HG02623 (cell line): ENCODE data around the gene TMPRSS15.

Experiments
- ATAC-seq: cut with Tn5 transposase; IDR thresholded peaks from one replicate; pipeline ENCODE4 v1.9.1; 2021; ENCODE audit warnings: moderate library complexity; ENCODE audit not compliant: unreplicated experiment

TMPRSS15 gene

DNA sequence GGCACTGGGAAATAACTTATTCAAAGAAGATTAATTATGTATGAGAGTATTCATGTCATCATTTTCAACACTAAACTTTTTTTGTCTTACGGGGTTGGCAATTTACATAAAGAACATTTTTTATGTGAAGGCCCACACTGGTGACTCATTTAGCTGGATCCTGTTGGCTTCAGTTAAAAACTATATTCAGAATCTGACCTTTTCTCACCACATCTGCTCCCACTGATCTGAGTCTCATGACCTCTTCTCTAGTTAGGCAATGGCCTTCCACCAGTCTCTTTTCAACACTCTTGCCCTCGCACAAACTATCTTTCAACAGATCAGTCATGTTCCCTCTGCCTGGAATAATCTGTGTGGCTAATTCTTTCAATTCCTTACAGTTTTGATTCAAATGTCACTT, 53.4 kb downstream of the TMPRSS15 start:
- no peak for ATAC-seq

GRCh38 chr21:18349468-18349867, 54.1 kb downstream of the TMPRSS15 start:
- ATAC-seq: no peak

DNA sequence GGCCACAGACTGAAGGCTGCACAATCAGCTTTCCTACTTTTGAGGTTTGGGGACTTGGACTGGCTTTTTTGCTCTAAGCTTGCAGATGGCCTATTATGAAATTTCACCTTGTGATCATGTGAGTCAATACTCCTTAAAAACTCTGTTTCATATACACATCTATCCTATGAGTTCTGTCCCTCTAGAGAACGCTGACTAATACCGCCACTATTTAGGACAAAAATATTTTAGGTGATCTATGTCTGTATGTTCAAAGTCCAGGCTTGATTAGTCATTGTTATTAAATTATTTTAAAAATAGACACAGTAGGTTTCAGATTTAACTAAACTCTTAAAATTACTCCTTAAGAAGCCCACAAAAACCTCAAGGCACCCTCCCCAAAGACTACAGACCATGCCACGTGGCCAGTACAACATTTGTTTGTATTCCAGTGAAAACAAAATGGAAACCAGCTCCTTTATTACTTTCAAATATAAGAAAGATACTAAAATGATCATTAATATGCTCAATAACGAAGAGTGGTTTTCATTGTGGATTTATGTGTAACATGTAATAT, 63.1 kb downstream of the TMPRSS15 start:
- no peak for ATAC-seq

DNA sequence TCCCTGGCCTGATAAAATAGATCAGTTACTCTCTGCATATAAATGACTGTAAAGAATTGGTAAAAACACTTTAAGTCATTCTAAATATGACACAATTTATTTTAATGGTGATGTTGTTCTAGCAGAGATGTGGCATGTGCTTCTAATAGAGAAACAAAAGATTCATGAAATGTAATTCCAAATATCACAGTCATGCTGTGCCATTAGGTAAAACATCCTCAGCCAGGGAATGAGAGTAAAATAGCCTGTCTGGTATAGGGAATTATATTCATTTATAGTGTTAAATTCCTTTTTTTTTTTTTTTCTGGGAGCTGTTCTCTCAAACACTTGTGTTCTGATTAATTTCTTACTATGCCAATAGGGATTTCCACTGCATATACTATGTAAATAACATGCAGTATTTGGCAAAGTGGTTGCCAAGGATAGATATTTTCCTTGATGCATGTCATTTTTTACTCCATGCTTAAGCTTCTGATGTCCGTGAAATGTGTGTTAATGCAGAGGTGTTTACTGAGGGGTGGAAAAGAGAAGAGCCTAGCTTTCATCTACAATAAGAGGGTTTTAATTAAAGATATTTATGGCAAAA, 67.8 kb downstream of the TMPRSS15 start:
- ATAC-seq: no peak

- ATAC-seq: no peak
These were observed 69.5 kb downstream of the TMPRSS15 start for GRCh38 chr21:18334066-18334465.

- ATAC-seq: no peak
These were observed 85.4 kb downstream of the TMPRSS15 start for GRCh38 chr21:18318156-18318555.

DNA sequence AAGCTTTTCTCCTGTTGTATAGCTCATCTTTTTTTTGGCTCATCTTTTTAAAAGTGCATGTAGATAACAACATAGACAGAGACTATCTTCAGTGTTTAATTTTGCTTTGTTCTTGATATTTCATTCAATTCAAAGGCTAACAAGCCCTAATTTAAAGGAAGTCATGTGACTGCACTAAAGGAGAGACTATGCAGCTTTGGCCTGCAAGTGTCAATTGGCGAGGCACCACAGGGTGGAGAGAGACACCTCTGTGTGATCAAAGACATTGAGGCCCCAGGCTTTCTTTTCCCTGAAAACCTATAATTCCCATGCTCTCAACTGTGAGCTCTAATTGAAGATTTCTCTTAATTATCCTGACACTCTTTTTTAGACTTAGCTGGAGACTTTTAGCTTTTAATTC, 105.4 kb downstream of the TMPRSS15 start:
- ATAC-seq: no peak

DNA sequence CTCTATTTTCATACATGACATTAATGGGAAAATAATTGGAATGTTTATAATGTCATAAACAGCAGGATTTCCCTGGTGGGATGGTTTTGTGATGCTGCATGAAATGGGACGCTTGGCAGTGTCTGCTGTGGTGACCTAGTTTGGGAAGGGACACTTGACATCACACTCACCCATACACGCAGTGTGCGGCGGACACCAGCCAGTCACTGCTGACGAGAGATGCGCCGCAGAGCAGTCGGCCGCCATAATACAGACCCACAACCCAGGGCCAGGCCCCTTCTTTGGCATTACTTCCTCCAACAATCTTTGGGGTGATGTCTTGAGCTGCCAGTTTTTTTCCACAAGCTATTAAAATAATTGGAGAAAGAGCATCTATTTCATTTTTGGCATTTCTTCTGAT, 109.5 kb downstream of the TMPRSS15 start:
- no peak for ATAC-seq

GRCh38 chr21:18289876-18290275, 113.7 kb downstream of the TMPRSS15 start:
- ATAC-seq: no peak

GRCh38 chr21:18285379-18285778, 118.2 kb downstream of the TMPRSS15 start:
- ATAC-seq: no peak

DNA sequence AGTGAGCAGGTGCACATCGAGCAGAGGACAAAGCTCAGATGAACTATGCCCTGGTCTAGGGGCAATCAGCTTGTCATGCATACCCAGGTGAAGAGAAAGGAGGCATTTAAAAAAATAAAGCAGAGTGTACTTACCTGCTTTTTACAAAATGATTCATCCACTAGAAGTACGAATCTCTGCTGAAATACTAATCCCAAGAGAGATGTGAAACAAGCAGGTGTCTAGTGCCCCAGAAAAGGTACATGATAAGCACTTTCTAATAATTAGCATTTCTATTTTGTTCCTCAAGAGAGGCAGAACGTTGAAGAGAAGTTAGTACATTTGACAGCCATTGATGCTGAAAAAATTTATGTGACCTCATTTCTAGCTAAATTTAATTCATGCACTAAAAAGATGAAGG, 127.8 kb downstream of the TMPRSS15 start:
- ATAC-seq: no peak

DNA sequence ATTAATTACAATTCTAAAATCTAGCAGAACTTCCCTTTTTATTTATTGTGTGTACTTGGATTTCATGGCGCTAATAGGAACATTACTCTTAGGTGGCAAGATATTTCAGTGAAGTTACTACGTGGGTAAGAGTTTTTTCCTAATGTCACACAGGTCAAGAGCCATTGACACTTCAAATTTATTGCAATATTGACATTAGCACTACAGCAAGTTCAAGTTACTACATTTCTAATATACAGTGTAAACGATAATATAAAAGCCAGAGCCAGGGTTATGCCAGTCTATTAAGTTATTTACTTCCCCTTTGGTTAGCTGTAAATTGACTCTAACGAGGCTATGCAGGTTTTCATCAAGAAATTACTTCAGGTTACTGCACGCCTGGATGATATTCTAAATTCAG, 129.2 kb downstream of the TMPRSS15 start:
- ATAC-seq: no peak

DNA sequence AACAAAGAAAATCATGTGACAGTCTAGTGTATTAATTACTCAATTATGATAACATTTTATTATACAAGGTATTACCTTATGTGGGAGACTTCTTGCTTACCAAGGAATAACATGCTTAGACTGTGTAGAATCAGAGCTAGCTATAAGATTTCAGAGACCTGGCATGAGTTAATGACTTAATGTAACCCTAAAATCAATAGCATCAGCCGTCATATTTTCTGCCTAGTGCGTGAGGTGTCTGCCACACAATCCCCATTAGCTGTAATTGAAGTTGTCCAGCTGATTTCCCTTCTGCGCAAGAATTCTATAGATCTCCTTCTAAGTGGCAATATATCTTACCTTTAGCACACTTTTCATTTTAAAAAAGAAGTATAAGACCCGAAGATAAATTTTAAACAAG, 130.2 kb downstream of the TMPRSS15 start:
- no peak for ATAC-seq

GRCh38 chr21:18269856-18270255, 133.7 kb downstream of the TMPRSS15 start:
- ATAC-seq: no peak

- ATAC-seq: no peak
These were observed 134.7 kb downstream of the TMPRSS15 start for GRCh38 chr21:18268906-18269305.

DNA sequence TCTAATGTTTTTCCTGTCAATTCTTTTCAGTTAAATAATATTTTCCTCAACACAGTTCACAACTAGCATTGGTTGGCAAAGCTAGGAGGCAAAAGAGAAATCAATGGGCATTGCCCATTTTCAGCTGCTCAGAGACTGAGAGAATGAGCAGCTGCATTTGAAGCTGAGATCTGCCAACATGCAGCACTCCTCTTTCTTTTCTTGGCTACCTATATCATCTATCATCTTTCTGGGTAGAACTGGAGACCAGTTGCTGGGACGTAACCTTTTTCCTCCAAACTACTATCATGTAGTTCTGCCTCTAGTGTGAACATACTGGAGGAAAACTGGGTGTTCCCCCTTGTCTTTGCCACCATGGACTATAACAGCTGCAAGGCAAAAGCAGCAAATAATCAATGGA, 136.1 kb downstream of the TMPRSS15 start:
- no peak for ATAC-seq

GRCh38 chr21:18265944-18266343, 137.6 kb downstream of the TMPRSS15 start:
- no peak for ATAC-seq

DNA sequence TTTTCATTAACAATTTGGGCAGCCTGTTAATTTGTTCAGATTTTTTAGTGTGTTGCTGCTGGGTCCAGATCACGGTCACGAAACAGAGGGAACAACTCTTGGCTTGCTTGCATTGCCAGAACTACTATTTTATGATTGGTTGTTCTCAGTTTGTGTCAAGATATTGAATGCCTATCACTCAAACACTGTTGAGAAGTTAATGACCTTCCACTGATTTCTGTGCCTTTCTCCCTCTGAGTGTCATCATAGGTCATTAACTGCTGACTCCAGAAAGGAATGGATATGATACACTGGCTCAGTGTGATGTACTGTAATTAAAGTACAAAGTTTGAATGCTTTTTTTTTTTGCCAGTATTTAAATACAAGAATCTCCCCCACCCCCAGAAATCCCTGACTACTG, 149.8 kb downstream of the TMPRSS15 start:
- ATAC-seq: no peak

- ATAC-seq: no peak
These were observed 150.4 kb downstream of the TMPRSS15 start for GRCh38 chr21:18253221-18253620.

DNA sequence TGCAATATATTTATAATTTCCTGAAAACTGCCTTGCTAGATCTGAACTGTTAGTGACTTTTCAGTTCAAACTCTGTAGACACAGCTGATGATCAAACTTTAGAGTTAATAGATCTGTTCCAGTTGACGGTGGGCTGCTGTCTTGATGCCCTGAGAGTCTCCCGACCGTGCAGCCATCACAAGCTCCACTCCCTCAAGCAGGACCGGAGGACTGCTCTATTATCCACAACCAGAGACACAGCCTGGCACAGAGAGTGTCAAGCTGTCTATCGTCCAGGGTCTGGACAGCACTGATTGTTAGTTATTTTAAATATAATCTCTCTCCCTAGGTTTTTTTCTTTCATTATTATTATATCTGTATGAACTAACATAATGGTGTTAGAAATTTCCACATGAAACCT, 150.9 kb downstream of the TMPRSS15 start:
- no peak for ATAC-seq

DNA sequence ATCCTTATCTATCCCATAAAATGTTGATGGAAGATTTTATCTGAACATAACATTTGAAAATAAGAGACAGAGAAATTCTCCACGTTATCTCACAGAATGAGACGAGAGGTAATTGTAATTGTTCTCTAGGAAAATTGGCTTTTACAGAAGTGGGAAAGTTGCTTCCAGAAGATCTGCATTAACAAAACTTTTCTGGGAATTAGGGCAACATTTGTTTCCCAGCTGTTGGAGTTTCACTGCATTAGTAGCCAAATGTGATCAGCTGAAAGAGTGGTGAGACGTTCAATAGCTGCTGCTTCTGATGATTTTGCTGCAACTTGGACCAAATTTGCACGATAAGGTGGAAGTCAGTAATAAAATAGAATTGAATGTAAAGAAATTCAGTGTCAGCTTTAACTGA, 151.3 kb downstream of the TMPRSS15 start:
- no peak for ATAC-seq

DNA sequence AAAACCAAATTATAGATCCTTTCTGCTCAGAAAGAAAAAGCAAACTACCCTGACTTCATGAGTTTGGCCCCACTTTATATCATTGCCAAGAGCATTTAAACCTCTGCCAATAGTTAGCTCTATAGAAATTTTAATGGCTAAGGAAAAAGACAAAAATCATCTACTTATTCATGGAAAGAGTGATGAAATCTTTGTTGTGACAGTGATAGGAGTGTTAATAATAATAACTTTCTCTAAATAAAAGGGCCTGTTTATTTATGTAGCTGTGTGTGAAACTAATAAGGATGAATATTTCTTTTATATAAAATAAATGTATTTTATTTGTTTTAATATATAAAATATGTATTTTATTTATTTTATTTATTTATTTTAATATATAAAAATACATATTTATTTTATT, 152.5 kb downstream of the TMPRSS15 start:
- ATAC-seq: no peak

- no peak for ATAC-seq
These were observed 153.9 kb downstream of the TMPRSS15 start for GRCh38 chr21:18249672-18250071.
